GF-D8 (cell line): Measurements from ENCODE around the gene C19orf67.

ENCODE experiments used
- DNase-seq: peaks from one replicate; lab custom pipeline; 2025; lab: John Stamatoyannopoulos, UW

The C19orf67 gene

GRCh38 chr19:14107581-14108461 lies 22.2 kb upstream of the C19orf67 start:
- DNase-seq = no peak

DNA sequence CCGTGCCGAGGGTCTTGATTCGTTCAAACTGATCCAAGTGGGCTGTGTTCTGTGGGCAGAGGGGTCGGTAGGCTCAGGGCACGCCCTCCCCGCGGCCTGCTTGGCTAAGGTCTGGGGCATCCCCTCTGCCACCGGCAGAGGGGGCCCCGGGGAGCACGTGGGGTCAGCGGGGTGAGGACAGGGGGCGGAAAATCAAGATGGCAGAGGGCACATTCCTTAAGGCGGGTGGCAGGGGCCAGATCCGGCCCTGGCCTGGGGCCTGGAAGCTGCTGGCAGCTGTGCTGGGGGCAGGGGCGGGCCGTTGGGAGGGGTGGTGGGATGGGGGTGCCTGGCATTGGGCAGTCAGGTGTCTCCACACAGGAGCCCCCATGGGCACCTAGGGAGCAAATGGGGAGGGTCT lies 21.3 kb upstream of the C19orf67 start:
- DNase-seq = no peak

- DNase-seq = no peak
Measured at GRCh38 chr19:14105680-14106079, 20.1 kb upstream of the C19orf67 start.

- DNase-seq = no peak
Measured at GRCh38 chr19:14103310-14103709, 17.7 kb upstream of the C19orf67 start.

- no peak for DNase-seq
Measured at GRCh38 chr19:14102756-14103155, 17.2 kb upstream of the C19orf67 start.

DNA sequence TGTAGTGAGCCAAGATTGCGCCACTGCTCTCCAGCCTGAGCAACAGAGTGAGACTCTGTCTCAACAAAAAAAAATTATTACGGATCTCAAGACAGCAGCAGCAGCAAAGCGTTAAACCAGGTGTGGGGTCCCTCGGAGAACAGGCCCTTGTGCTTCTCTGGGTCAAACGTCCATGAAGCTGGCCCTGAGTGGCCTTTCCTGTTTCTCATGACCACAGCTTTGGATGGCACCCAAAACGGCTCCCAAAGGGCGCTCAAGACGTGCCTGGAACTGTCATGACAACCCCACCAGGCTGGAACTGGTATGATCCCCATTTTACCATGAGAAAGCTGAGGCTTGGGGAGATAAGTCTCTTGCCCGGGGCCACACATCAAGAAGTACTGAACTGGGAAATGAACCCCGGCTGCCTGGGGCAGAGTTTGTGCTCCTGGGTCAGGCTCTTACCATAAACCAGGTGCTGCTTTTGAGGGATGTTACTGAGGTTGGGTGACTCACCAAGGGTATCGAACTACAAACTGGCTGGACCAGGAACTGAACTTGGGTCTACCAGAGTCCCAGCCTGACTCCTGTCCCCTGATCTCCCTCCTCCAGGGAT lies 16.6 kb upstream of the C19orf67 start:
- no peak for DNase-seq

DNA sequence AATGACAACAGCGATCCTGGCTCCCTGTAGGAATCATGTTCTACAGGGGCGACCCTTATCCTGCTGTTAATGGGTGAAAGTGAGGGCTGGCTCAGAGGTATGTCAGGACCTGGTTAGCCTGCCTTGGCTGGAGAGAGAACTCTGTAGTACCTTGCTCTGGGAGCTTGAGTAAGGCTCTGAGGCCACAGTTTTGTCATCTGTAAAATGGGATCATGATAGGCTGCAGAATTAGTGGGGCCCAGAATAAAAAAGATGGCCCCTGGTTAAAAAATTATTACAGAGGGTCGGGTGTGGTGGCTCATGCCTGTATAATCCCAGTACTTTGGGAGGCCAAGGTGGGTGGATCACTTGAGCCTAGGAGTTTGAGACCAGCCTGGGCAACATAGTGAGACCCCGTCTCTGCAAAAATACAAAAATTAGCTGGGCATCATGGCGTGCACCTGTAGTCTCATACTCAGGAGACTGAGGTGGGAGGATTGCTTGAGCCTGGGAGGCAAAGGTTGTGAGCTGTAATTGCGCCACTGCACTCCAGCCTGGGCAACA lies 15.5 kb upstream of the C19orf67 start:
- DNase-seq = no peak

GRCh38 chr19:14097532-14098151 lies 12.1 kb upstream of the C19orf67 start:
- no peak for DNase-seq

DNA sequence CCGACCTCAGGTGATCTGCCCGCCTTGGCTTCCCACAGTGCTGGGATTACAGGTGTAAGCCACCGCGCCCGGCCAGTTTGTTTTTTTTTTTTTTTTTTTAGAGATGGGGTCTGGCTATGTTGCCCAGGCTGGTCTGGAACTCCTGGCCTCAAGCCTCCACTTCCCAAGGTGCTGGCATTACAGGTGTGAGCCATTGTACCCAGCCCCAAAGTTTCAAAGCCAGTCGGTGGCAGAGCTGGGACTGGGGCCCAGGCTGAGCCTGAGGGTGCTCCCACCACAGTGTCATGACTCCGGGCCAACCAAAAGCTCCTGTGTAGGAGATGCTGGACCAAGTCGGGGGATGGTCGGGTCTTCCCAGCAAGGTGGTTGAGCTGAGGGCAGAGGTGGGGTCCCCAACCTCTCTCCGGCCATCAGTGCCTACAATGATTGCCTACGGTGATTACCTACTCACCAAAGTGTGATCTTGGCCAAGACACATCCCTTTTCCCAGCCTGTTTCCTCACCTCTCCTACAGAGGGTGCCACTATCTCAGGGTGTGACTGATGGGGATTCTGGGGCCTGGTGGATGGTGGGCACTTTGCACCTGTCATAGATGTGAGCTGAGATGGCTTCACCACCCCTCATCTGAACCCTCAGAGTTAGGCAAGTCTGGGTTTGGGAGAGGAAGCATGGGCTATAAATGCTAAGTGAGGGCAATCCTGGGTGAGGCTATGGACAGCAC lies 10.8 kb upstream of the C19orf67 start:
- DNase-seq = no peak

- no peak for DNase-seq
Measured at GRCh38 chr19:14094854-14095253, 9.3 kb upstream of the C19orf67 start.

DNA sequence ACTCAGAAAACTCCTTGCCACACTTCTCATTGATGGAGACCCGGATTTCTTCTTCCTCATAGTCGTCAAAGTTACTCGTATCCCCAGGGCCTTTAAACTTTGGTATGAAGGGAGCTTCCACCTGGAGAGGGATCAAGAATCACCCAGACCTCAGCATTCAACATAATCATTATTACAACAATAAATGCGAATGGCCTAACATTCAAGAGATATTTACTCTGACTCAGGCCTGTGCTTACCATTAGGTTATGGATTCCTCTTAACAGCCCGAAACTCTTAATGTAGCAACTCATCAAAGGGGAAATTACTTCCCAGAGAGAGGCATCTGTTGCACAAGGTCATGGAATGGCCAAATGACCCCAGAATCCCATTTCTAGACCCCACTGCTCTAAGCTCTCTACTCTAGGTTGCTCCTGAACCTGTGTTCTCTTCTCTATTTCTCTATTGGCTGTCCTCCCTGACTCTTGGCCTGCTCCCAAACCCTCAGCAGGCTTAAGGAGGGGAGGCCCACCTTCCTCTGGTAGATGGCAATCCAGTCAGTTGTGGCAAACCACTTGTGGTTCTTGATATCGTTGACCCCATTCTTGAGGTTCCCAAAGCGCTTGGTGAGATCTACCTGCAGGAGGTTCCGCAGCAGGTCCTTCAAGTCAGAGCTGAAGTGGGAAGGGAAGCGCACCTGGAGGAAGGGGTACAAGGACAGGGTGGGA lies 7.7 kb upstream of the C19orf67 start:
- no peak for DNase-seq

DNA sequence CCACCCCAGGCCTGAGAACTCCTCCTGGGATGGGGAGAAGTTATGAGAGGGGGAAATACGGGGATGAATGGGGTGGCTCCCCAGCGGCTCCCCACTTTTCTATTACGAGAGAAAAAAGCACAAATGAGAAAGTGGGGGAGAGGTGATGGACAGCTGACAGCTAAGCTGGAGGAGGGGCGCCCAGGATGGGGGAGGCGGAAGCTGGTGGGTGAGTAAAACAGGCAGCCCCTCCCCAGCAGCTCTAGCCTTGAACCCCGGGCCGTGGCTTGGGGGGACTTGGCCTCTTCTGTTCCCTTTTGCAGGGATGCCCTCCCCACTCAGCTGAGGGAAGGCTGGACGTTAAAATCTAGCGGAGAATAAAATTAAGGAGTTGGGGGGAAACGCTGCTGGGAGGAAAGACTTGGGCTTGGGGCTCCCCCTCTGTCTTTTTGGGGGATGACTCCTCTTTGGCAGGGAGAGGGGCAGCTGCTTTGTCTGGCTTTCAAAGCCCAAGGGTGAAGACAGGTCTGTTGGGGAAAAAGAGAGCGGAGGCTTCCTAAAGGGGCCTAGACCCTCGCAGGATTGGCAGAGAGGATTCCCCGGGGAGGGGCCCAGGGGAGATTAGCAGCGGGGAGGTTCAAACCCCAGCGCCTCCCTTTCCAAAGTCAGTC lies 6.4 kb upstream of the C19orf67 start:
- no peak for DNase-seq

DNA sequence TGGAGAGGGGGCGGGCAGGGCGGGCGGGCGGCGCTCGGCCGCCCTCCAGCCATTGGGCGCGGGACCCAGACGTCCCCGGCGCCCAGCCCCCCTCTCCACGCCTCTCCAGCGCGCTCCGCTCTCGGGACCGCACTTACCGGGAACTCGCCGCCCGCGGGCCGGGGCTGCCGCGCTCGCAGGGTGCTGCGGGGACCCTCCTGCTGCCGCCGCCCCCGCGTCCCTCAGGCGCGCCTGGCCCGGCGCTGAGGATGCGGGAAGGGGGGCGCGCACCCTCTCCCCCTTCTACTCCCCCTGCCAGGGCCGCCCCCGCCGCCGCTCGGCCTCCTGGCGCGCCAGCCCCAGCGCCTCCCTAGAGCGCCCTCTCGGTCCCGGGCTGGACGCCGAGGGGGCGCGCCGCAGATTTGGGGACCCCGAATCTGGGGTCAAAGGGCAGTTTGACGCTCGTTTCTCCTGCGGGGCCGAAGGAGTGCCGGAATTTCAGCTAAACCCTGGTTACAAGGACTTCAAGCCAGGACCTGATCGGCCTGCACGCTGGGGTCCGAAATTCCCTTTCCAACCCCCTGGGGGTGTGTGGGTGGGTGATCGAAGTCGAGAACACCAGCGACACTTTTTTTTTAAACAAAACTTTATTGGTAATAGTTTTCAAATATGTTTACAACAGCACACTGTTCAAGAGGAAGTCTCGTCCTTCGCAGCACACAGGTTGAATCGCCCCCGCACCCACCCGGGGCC lies 5.7 kb upstream of the C19orf67 start:
- DNase-seq = peak; percentile 49

- DNase-seq = peak; percentile 49
Measured at GRCh38 chr19:14090509-14091080, 5.0 kb upstream of the C19orf67 start, which contains the start of gene SAMD1. Gene SAMD1, minus strand, starts transcription at chr19:14090751.

DNA sequence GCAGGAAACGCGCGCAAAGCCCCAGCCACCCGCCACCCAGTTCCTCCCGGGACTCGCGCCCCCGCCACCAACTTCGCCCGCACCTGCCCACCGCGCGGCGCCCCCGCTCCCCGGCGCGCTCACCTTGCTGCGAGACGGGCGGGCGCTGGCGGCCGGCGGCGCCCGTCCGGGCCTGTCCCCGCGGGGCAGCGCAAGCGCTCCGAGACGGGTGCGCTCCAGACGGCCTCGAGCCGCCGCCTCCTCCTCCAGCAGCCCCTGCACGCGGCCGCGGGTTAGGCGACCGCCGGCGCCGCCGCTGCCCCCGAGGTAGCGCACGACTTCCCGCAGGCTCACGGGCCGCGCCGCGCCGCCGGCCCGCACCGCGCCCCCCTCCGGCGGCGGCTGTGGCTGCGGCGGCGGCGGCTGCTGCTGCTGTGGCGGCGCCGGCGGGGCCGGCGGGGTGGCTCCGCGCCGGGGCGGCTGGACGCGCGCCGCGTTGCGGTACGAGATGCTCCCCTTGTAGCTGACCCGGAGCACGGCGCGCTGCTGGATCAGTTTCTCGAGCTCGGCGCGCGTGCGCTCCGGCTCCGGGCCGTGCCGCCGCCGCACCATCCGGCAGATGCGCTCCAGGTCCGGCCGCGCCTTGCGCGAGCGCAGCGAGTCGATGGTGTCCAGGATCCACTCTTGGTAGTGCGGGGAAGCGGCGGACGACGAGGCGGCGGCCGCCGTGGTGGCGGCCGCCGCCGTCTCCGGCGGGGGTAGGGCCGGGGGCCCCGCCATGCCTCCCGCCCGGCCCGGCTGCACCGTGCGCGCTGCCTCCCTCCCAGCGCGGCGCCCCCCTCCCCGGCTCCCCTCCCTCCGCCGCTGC lies 4.3 kb upstream of the C19orf67 start:
- no peak for DNase-seq

- DNase-seq = no peak
Measured at GRCh38 chr19:14089412-14089661, 3.8 kb upstream of the C19orf67 start.

DNA sequence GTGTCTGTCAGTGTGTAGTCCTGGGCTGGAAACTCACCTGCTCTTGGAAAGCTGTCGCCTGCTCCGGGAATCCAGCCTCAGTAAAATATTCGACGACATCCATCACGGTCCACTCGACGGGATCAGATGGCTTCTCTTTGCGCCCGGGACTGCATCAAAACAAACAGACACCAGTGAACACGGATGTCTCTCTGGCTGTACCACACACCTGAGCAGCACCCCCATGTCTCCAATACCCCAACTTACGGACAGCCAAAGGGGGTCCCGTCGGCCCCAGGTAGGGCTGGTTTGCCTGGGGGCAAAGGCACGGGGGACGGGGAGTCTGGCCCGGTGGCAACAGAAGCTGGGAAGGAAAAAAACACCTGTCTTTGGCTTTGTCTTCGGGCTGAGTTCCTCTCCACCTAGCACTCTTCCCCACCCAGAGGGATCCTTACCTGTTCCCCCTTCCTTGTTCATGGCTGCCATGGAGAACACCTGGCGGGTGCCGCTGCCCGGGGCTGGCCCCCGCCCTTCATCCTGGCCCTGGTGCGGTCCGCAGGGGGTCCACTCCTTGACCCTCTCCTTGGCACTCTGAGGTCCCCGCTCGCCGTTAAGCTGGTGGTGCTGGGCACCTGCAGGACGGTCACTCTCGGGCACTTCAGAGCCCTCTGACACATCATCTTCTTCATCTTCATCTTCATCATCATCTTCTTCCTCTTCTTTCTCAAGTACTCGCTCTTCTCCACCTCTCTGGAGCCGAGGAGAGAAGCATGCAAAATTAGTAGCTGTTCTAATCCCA lies 3.2 kb upstream of the C19orf67 start:
- no peak for DNase-seq

DNA sequence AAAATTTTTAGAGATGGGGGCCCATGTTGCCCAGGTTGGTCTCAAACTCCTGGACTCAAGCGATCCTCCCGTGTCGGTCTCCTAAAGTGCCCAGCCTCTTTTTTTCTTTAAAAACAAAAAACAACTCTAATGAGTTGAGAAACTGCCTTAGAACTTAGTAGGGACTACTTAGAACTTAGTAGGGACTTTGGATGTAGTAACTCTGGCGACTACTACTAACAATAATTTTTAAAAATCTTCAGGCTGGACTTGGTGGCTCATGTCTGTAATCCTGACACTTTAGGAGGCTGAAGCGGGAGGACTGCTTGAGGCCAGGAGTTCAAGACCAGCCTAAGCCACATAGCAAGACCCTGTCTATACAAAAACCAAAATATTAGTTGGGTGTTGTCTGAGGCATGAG lies 515 bp upstream of the C19orf67 start:
- no peak for DNase-seq

DNA sequence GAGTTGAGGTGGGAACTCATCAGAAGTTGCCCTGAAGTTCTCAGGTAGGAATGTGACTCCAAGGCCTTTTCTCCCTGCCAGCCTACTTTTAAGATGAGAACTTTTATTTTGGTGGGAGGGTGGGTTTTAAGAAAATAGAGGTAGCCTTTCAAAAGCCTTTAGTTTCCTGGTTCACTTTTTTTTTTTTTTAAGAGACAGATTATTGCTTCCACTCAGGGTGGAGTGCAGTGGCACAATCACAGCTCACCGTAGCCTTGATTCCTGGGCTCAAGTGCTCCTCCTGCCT lies 3.0 kb downstream of the C19orf67 start:
- no peak for DNase-seq
